Esophagus muscularis mucosa (tissue), 3 donors: Measurements from ENCODE around the gene HACD2.

Experiments used
- CTCF ChIP-seq, 3 experiments: fragments of 200-600 bp in 2 of 3; fragments of 450-650 bp in 1 of 3; sonication (generic) in 2 of 3; IDR thresholded peaks; one replicate each; pipeline ENCODE4 v1.5.1; 2017 to 2019; ENCODE audit warnings: antibody characterized with exemption in 3 of 3, mild to moderate bottlenecking in 2 of 3, moderate library complexity in 1 of 3
- POLR2A ChIP-seq: fragments of 450-650 bp; IDR thresholded peaks from one replicate; pipeline ENCODE4 v1.6.1; 2017; ENCODE audit warnings: antibody characterized with exemption, moderate library complexity, mild to moderate bottlenecking, low read depth
- POLR2AphosphoS5 ChIP-seq, 2 donors: sonication (generic); formaldehyde crosslinking; IDR thresholded peaks; one replicate each; pipeline ENCODE4 v1.6.1; 2017; ENCODE audit warnings: antibody characterized with exemption in 2 of 2

- TF ChIP-seq POLR2A (no peak), CTCF (IDR thresholded peaks at IDR 0.05) (no peak), POLR2AphosphoS5 (IDR thresholded peaks at IDR 0.05) (no peak)
Measured at GRCh38 chr3:123520656-123521055, 64.2 kb downstream of the HACD2 start.
